ENCODE measurements around the gene SLC15A4.
"Not testable (repeated sequence)": the region's sequence is repeated elsewhere in the genome, so short reads cannot be mapped to it uniquely, and the experiment has no call there.

SLC15A4 gene

GRCh38 chr12:128813883-128814282 is 9.9 kb downstream of the SLC15A4 start:
- DNase-seq = no peak

DNA sequence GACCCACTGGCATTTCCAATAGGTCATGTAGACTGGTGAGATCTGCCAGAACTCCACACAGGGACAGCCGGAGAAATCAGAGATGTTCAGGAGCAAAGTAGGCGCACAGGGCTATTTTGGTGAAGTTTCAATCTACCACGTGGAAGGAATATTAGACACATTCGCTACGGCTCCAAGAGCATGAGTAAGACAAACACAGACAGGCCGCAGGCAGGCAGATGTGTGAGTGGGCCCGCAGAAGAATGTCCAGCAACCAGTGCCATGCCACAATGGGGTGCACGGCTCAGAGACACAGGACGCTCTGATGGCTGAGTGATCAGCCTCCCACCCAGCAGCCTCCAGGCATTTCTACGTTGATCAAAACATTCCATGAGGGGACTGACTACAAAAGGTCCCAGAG is 10.4 kb downstream of the SLC15A4 start:
- no peak for DNase-seq

DNA sequence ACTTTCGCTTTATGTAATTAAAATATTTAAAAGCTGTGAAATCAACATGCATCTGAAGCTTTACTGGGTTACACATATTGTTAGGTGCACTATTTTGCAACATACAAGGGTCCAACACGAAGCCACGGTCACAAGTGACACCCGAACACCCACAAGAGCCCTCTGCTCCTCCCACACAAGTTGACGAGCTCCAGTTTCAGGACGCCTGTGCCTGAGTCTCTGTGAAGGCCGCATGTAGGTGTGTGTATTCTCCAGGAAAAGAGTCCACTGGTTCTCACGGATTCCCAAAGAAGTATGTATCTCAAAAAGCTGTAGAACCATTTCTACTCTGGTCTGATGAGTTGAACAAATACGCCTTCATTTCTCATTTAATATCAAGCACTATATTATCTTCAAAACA is 12.0 kb downstream of the SLC15A4 start:
- peak in 1 of 2 donors; percentile 28 for DNase-seq

DNA sequence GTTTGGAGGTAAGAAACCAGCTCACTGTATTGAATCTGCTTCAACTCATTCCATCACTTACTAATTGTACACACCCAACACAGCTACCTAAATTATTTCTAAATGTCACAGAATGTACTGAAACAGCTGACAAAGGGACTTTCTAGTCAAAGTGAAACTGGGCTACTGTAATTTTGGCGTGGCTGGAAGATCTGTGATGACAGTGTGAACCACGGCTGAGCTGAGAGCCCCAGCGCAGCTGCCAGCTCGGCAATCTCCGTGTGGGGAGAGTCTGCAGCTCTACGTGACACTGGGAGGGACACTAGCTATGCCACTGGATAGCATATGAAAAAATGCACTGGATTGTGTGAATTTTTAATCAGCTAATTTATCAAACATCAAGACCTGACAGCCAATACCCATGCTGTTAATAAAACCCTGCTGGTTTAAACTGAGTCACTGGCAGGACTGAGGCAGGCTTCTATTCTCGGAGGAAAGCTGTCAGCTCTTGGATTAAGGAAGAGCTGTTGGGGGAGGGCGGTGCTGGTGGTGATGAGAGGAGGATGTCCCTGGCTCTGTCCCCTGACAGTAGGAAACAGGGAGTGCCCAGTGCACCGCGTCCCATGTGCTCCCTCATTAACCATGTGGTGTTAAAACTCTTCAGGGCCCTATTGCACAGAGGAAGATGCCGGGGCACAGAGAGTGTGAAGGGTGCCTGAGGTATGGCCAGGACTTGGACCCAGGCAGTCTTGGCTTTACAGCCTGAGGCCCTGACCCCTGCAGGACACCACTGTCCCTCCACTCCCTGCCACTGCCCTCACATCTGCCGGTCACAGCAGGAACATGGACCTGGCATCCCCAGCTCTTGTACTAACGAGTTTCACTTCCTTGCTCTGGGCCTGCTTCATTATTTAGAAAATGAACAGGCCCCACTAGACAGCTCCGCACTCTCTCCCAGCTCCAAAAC is 13.3 kb downstream of the SLC15A4 start:
- peak in 1 of 2 donors; percentile 61 for DNase-seq

DNA sequence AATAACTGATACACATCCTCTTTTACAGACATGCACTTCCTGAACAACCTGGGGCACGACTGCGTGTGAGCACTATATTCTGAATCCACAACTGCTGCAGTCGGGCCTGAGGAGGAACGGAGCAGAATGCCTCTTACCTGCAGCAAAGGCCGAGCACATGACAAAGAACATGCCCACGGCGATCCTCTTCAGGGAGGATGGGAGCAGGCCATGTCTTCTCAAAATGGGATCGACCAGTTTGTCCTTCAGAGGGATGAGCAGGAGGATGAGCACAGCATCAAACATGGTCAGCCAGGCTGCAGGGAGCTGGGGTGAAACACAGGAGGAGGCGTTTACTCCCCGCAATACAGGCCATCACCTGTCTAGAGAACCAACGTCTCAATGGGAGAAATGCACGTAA is 15.1 kb downstream of the SLC15A4 start:
- no peak for DNase-seq

DNA sequence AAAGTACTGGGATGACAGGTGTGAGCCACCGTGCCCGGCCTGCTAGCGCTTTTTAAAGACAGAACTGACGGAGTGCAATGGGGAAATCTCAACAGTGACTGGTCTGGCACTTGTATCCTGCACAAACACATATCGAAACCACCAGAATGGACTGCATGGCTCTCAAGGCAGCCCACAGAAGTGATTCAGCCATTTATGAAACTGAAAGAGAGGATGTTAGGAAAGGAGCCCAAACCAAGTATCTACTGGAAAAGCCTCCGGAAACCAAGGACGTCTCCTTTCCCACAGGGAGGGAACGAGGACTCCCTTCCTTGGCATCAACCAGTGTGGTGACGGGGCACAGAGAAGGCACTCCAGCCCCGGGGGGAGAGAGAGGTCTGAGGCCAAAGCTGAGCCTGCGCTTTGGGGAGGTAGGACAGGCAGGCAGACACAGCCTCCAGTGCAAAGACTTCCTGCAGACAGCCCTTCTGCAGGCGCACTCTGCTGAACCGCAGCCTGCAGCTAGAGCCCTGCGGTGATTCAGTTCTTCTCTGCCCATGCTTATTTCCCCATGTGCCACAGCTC is 16.5 kb downstream of the SLC15A4 start:
- no peak for DNase-seq

GRCh38 chr12:128806573-128806972 is 17.2 kb downstream of the SLC15A4 start:
- no peak for DNase-seq

DNA sequence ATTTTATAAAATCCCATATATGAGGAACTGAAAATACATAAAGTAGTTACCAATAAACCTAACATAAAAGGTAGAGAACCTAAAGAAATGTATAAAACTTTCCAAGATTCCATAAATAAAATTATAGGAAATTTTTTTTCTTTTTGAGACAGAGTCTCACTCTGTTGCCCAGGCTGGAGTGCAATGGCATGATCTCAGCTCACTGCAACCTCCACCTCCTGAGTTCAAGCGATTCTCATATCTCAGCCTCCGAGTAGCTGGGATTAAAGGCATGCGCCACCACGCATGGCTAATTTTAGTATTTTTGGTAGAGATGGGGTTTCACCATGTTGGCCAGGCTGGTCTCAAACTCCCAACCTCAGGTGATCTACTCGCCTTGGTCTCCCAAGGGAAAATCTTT is 18.4 kb downstream of the SLC15A4 start:
- DNase-seq = not testable (repeated sequence)

DNA sequence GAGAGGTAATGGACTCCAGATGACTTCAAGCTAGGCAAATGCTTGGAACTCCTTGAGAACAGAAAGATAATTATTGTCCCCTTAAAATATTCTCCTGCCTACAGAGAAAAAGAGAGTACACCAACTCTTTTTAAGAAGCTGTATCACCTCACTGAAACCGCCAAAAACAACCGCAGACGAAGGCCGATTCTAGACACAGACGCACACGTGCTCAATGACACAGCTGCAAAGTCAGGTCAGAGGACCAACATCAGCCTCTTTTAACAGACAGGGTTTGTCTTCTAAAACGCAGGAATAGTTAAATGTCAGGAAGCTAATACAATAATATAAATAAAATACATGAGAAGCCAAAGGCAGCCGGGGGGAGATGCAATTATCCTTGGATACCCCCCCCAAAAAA is 19.0 kb downstream of the SLC15A4 start:
- no peak for DNase-seq

- DNase-seq = no peak
These were observed 20.0 kb downstream of the SLC15A4 start for GRCh38 chr12:128803788-128804187.

- no peak for DNase-seq
These were observed 21.0 kb downstream of the SLC15A4 start for GRCh38 chr12:128802756-128803155.

GRCh38 chr12:128801879-128802391 is 21.8 kb downstream of the SLC15A4 start:
- no peak for DNase-seq

GRCh38 chr12:128800606-128801005 is 23.2 kb downstream of the SLC15A4 start:
- no peak for DNase-seq

- DNase-seq = no peak
These were observed 25.0 kb downstream of the SLC15A4 start for GRCh38 chr12:128798571-128799341.

GRCh38 chr12:128797119-128798118 is 26.3 kb downstream of the SLC15A4 start:
- peak in 1 of 2 donors; percentile 70 for DNase-seq

DNA sequence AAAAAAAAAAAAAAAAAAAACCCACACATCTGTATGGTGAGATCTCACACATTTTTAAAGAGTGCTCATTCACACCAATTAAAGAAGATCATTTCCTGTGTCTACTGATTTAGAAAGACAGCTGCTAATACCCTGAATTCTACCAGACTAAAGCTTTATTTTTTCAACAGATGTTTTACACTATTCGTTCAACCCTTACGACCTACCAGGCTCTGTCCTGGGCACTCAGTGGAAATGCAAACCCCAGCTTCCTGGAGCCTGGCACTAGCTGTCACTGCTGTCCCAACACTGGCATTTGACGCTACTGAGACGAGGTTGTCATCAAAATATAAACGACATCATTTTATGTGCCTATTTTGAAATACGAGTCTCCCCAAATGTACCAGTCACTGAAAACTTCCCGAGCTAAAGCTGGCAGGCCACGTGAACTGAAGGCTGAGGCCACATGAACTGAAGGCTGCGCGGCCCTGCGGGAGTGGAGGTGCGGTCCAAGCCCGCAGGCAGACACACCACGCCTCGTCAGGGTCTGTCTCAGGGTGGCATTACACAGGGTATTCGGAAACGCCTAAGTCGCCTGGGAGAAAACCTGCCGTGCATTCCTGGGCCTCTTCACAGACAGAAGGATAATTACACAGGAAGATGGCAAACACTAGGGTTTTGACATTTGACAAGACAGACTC is 27.2 kb downstream of the SLC15A4 start:
- DNase-seq = peak in 1 of 2 donors; percentile 38

DNA sequence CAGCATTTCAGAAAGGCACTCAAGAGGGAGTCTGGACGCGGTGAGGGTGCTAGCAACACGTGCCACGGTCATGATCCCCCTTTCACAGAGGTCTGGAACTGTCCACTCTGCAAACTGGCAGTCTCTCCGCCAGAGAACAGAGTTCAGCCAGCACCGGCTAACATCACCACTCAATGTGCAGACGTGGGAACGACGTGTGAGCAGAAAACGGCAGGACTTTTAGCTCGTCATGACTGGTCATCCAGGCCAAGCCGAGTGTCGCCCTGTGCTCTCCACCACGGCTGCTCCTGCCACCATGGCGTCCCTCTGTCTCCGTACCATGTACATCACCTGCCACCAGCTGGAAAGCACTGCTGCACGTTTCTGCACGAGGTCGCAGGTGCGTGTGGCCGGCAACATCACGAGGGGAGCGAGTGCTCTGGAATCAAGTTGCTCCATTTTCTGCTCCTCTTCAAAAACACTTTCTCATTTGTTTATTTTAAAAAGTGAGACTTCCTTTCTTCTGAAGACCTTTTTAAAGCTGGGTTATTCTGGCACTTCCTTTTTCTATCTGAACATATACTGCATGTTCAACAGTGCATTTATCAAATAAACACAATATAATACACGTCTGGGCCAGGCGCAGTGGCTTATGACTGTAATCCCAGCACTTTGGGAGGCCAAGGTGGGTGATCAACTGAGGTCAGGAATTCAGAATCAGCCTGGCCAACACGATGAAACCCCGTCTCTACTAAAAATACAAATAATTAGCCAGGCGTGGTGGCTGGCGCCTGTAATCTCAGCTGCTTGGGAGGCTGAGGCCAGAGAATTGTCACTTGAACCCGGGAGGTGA is 28.0 kb downstream of the SLC15A4 start:
- no peak for DNase-seq

GRCh38 chr12:128794661-128795529 is 28.9 kb downstream of the SLC15A4 start:
- peak; percentile 55 for DNase-seq

- DNase-seq = no peak
These were observed 30.1 kb downstream of the SLC15A4 start for GRCh38 chr12:128793701-128794100.

Measured in CD4-positive, alpha-beta T cell treated with Interleukin-1 beta for 1 hour (primary cell).